K562 (cell line): ENCODE measurements around the gene ZC3H18. TPM values are rescaled to one million over a fixed set of nuclear protein-coding genes. Genes with fewer than 3 reads are reported as not detected.

Experiments used
- ATAC-seq: fragments of 200-7000 bp; cut with Tn5 transposase; 3 replicates; pipeline ENCODE4 v1.9.1; 2020; ENCODE audit warnings: moderate library complexity
- BruUV-seq: library from RNA; stranded (reverse); fragments of 400-500 nt; replicated peaks from 2 replicates; lab custom pipeline; 2021; lab: Mats Ljungman, UMichigan
- CTCF ChIA-PET: fragments of 300-600 bp; formaldehyde crosslinking; extraction: SDS; loops from one replicate; lab custom pipeline; 2021; ENCODE audit warnings: low intra/inter-chr PET ratio; lab: Yijun Ruan, JAX
- POLR2A ChIA-PET: fragments of 300-600, 350-650 bp; sonication (Branson Sonifier 250); formaldehyde crosslinking; extraction: SDS; loops from one replicate; lab custom pipeline; 2021; ENCODE audit warnings: antibody characterized with exemption, inconsistent platforms; lab: Yijun Ruan, JAX
- DNase-seq, 4 experiments: peaks; one replicate each; pipeline versions ENCODE4 v3.0.0 to v3.0.0-alpha.2; 2011 to 2018; ENCODE audit warnings: low spot score in 3 of 4, mixed read lengths in 3 of 4; ENCODE audit errors: extremely low read depth in 1 of 4
- FAIRE-seq: peaks from 2 replicates; lab custom pipeline; 2011; peaks lifted over from hg19 to GRCh38; lab: Jason Lieb, UNC
- H2AFZ ChIP-seq: 2 replicates; pipeline ENCODE4 v1.6.0; 2011; ENCODE audit warnings: low read depth, low read length, control low read depth, inconsistent platforms
- H3K27ac ChIP-seq: fragments of 200-600 bp; 3 replicates; pipeline ENCODE4 v1.8.0; 2011; ENCODE audit warnings: low read depth, mild to moderate bottlenecking, control low read depth, inconsistent platforms, low read length, moderate library complexity, mixed read lengths; ENCODE audit errors: extremely low read depth
- H3K27me3 ChIP-seq, 2 experiments: fragments of 300-600 bp in 1 of 2; 2 replicates in 1 of 2; 3 replicates in 1 of 2; pipeline versions ENCODE4 v1.6.0 to v1.8.0; 2011; ENCODE audit warnings: inconsistent platforms in 2 of 2, low read length in 2 of 2, mild to moderate bottlenecking in 1 of 2, mixed read lengths in 1 of 2, moderate library complexity in 1 of 2; ENCODE audit not compliant: control insufficient read depth in 2 of 2, insufficient read depth in 2 of 2
- H3K36me3 ChIP-seq: fragments of 300-600 bp; 3 replicates; pipeline ENCODE4 v1.8.0; 2011; ENCODE audit warnings: mild to moderate bottlenecking, low read length, inconsistent platforms; ENCODE audit not compliant: control insufficient read depth, insufficient read depth
- H3K4me1 ChIP-seq, 2 experiments: fragments of 200-600 bp in 1 of 2; replicated peaks in 1 of 2; 2 replicates in 1 of 2; 3 replicates in 1 of 2; pipeline versions ENCODE4 v1.5.1 to v1.8.0; 2011; ENCODE audit warnings: inconsistent platforms in 2 of 2, low read length in 2 of 2, mild to moderate bottlenecking in 1 of 2, mixed read lengths in 1 of 2, moderate library complexity in 1 of 2; ENCODE audit not compliant: control insufficient read depth in 2 of 2, insufficient read depth in 2 of 2
- H3K4me2 ChIP-seq: 2 replicates; pipeline ENCODE4 v1.6.1; 2011; ENCODE audit warnings: low read length, control low read depth, inconsistent platforms, mixed read lengths; ENCODE audit not compliant: insufficient read depth
- H3K4me3 ChIP-seq: fragments of 200-600 bp; sonication (generic), shearing (Covaris generic); 2 replicates; pipeline ENCODE4 v1.5.1; 2016; ENCODE audit warnings: control low read depth, inconsistent platforms
- H3K79me2 ChIP-seq: fragments of 200-600 bp; 3 replicates; pipeline ENCODE4 v1.8.0; 2011; ENCODE audit warnings: low read length, inconsistent platforms; ENCODE audit not compliant: control insufficient read depth, insufficient read depth
- H3K9ac ChIP-seq, 2 experiments: 2 replicates each; pipeline versions ENCODE4 v1.6.0 to v1.6.1; 2011; ENCODE audit warnings: low read depth in 2 of 2, low read length in 2 of 2, control low read depth in 1 of 2, inconsistent platforms in 1 of 2, mild to moderate bottlenecking in 1 of 2, mixed read lengths in 1 of 2; ENCODE audit not compliant: insufficient read depth in 1 of 2
- H3K9me1 ChIP-seq: one replicate; pipeline ENCODE4 v1.6.0; 2011; ENCODE audit warnings: inconsistent platforms, mild to moderate bottlenecking, low read length, moderate library complexity; ENCODE audit not compliant: control insufficient read depth, insufficient read depth
- H3K9me3 ChIP-seq: replicated peaks from 2 replicates; pipeline ENCODE4 v1.5.1; 2011; ENCODE audit warnings: low read depth, low read length, inconsistent platforms; ENCODE audit not compliant: control insufficient read depth, insufficient read depth
- H4K20me1 ChIP-seq: replicated peaks from 2 replicates; pipeline ENCODE4 v1.6.1; 2011; ENCODE audit warnings: low read length, inconsistent platforms, mixed read lengths; ENCODE audit not compliant: control insufficient read depth, insufficient read depth
- ARID4B ChIP-seq: sonication (generic); formaldehyde crosslinking; IDR thresholded peaks from 2 replicates; pipeline ENCODE4 v1.8.0; 2022; ENCODE audit warnings: mild to moderate bottlenecking, missing genetic modification reagents
- EGR1 ChIP-seq: fragments of 450-650 bp; conservative IDR thresholded peaks from 2 replicates; pipeline ENCODE4 v1.6.1; 2017; ENCODE audit warnings: mild to moderate bottlenecking
- RBBP5 ChIP-seq: fragments of 200-600 bp; sonication (generic); IDR thresholded peaks from 2 replicates; pipeline ENCODE4 v1.6.1; 2012; ENCODE audit warnings: borderline replicate concordance, mild to moderate bottlenecking, low read length, control low read depth, inconsistent platforms; ENCODE audit not compliant: insufficient read depth, poor library complexity, severe bottlenecking
- RBM39 ChIP-seq: fragments of 200-400 bp; formaldehyde crosslinking; optimal IDR thresholded peaks from 2 replicates; pipeline ENCODE3; 2018; ENCODE audit warnings: low read depth, low read length
- WGBS: fragments of 100-300 bp; shearing (Covaris generic); methylation state at CpG from one replicate; pipeline ENCODE4 v1.1.6; 2016; ENCODE audit warnings: low coverage, mixed read lengths; ENCODE audit not compliant: insufficient coverage; ENCODE audit errors: missing lambda C conversion rate; 5-methylcytosine and 5-hydroxymethylcytosine counted together
- in situ Hi-C: fragments of 300-500 bp; cut with MboI; formaldehyde crosslinking; loops from 4 replicates; pipeline ENCODE4 v1.15.0; 2018; ENCODE audit warnings: inconsistent platforms, mixed read lengths
- intact Hi-C: fragments of 100-400 bp; cut with micrococcal nuclease; formaldehyde crosslinking; loops from 2 replicates; pipeline ENCODE4 v1.14.2; 2022
- polyA plus RNA-seq, 8 experiments: library from polyadenylated mRNA; depleted of rRNA in 4 of 8; stranded (reverse) in 5 of 8; unstranded in 3 of 8; fragments of >200 nt; fragmentation: Nextera tagmentation in 2 of 8; fragmentation: Illumina TruSeq in 1 of 8; extraction: Ambion mirVana in 2 of 8; extraction: Trizol in 1 of 8; gene quantifications; 2 replicates each; pipeline versions ENCODE4 v1.2.1 to v1.2.3, GENCODE V29; 2011 to 2014; ENCODE audit warnings: inconsistent platforms in 1 of 8, missing spikeins in 1 of 8
- total RNA-seq, 7 experiments: library from RNA; depleted of rRNA in 6 of 7; stranded (reverse); fragments of >200 nt in 6 of 7; fragmentation: Illumina TruSeq in 2 of 7; extraction: Trizol in 2 of 7; gene quantifications; 2 replicates each; pipeline versions ENCODE4 v1.2.1 to v1.2.3, GENCODE V29; 2011 to 2021; ENCODE audit warnings: low replicate concordance in 1 of 7

The ZC3H18 gene
- total and polyA plus RNA-seq, 9 of the 15 experiments (the other 6 are each of a cell fraction or from before 2014, with no cell fraction given) = 1.7 to 88.7 (median 26.9) TPM

GRCh38 chr16:88661468-88661867 is 91.3 kb downstream of the ZC3H18 start:
- FAIRE-seq = no peak
- intact Hi-C loops = loop anchor here (5.0 kb wide), 1 partner anchor 46 kb away; the partner anchor contains the start of genes CTU2 and RNF166
- H3K9ac ChIP-seq = peak overlapping the region; percentile 14 to 28; a peak in 1 of 4 replicates

More at GRCh38 chr16:88661468-88661867, 91.3 kb downstream of the ZC3H18 start:
- Histone ChIP-seq H3K4me3 (peak overlapping the region; percentile 6; the same call in 1 of the 2 replicates), H3K9me3 (no peaks in the 10 kb centered on the region), H3K79me2 (peaks cover 77% of the 10 kb centered on the region), H3K4me2 (peak overlapping the region; percentile 67), H3K27ac (no peak overlapping the region), H3K9me1 (no peaks in the 10 kb centered on the region), H2AFZ (no peak overlapping the region), H3K4me1 (peaks cover 17 to 80% of the 10 kb centered on the region in 2 experiments), H3K36me3 (peaks cover 49% of the 10 kb centered on the region; the same call in 2 of the 3 replicates), H3K27me3 (no peaks in the 10 kb centered on the region), H4K20me1 (0 out of 2 replicates have a peak, but pooled peaks cover 10% of the 10 kb centered on the region)
- WGBS = 57% methylated on average over 10 of the region's 10 CpGs
- ATAC-seq = no peak
- POLR2A ChIA-PET = interaction anchor here (1.2 kb wide), 1 partner anchor 9 kb away, joined by 4 read pairs; no protein-coding TSS in a partner anchor
- DNase-seq = no peak
- in situ Hi-C loops = no loop called here
- BruUV-seq = no TSS peak
- CTCF ChIA-PET = no interaction called here
- TF ChIP-seq RBBP5 (no peak), RBM39 (no peak), ARID4B (CRISPR knock-in tag) (no peak), EGR1 (0 out of 2 replicates have a peak, but pooled peaks have one; percentile 16)
